Heart right ventricle (tissue), 16 donors: Measurements from ENCODE around the gene FHIT. TPM values are rescaled to one million over a fixed set of nuclear protein-coding genes. Genes with fewer than 3 reads are reported as not detected.
"Not testable (repeated sequence)": the region's sequence is repeated elsewhere in the genome, so short reads cannot be mapped to it uniquely, and the experiment has no call there.

Source experiments
- ATAC-seq, 8 donors: fragments of 200-7000 bp; cut with Tn5 transposase; one replicate each; pipeline ENCODE4 v1.9.1; 2020; ENCODE audit warnings: mild to moderate bottlenecking in 8 of 8, moderate library complexity in 8 of 8, moderate number of reproducible peaks in 1 of 8
- DNase-seq, 2 donors: peaks; one replicate each; pipeline ENCODE4 v3.0.0-alpha.2; 2020
- H3K27ac ChIP-seq, 10 donors: fragments of 200-600 bp; sonication (generic) in 2 of 10; one replicate each; pipeline versions ENCODE4 v1.5.0 to v1.8.0; 2020 to 2022; ENCODE audit warnings: mild to moderate bottlenecking in 3 of 10
- H3K27me3 ChIP-seq, 7 donors: fragments of 200-600 bp; one replicate each; pipeline ENCODE4 v1.8.0; 2021 to 2022; ENCODE audit warnings: mild to moderate bottlenecking in 2 of 7
- H3K36me3 ChIP-seq, 9 donors: fragments of 200-600 bp; sonication (generic) in 1 of 9; one replicate each; pipeline versions ENCODE4 v1.5.0 to v1.8.0; 2020 to 2022; ENCODE audit warnings: mild to moderate bottlenecking in 2 of 9
- H3K4me1 ChIP-seq, 9 donors: fragments of 200-600 bp; sonication (generic) in 1 of 9; one replicate each; pipeline versions ENCODE4 v1.5.0 to v1.8.0; 2020 to 2022; ENCODE audit warnings: mild to moderate bottlenecking in 4 of 9
- H3K4me3 ChIP-seq, 10 donors: fragments of 200-600 bp; sonication (generic) in 2 of 10; one replicate each; pipeline versions ENCODE4 v1.5.0 to v1.8.0; 2020 to 2022; ENCODE audit warnings: mild to moderate bottlenecking in 7 of 10, moderate library complexity in 2 of 10
- H3K9me3 ChIP-seq, 11 donors: fragments of 200-600 bp in 10 of 11; sonication (generic) in 2 of 11; one replicate each; pipeline versions ENCODE4 v1.5.0 to v1.8.0; 2013 to 2022; ENCODE audit warnings: mild to moderate bottlenecking in 2 of 11, control low read depth in 1 of 11, moderate library complexity in 1 of 11
- CTCF ChIP-seq, 9 donors: fragments of 200-600 bp; sonication (generic) in 2 of 9; IDR thresholded peaks; one replicate each; pipeline versions ENCODE4 v1.5.0 to v1.8.0; 2021 to 2022; ENCODE audit warnings: antibody characterized with exemption in 9 of 9, mild to moderate bottlenecking in 5 of 9, moderate library complexity in 1 of 9
- WGBS, 2 donors: extraction: QIAGEN DNeasy Blood & Tissue Kit; methylation state at CpG; one replicate each; pipeline ENCODE4 v1.1.7; 2013; ENCODE audit warnings: inconsistent platforms in 1 of 2; 5-methylcytosine and 5-hydroxymethylcytosine counted together
- intact Hi-C, 10 donors: fragments of 100-400 bp; cut with DNase I; formaldehyde crosslinking; loops; one replicate each; pipeline versions ENCODE4 v1.11.1 to v1.14.2; 2022
- polyA plus RNA-seq, 2 donors: library from polyadenylated mRNA; stranded (reverse); fragments of 200-250 nt; gene quantifications; one replicate each; pipeline ENCODE4 v1.2.3, GENCODE V29; 2013
- total RNA-seq, 10 donors: library from RNA; stranded (reverse); fragmentation: NEBNext Ultra II Directional in 3 of 10; extraction: Animal tissue kit (Norgen Biotek cat#: 25700) in 3 of 10; gene quantifications; one replicate each; pipeline versions ENCODE4 v1.2.1 to v1.2.4, GENCODE V29; 2021 to 2023
- donor health status: Arrhythmogenic right ventricular cardiomyopathy.
- donor health status: ischemic (EF 13 %, LVEDD 7.1; RV severe dilation, severe dysfunction).
- donor health status: healthy with polysubstance abuse.
- donor health status: DM: no; HTN: yes; CAD: no.
- donor health status: DM: no; HTN: no; CAD: no.
- donor health status: ischemic (EF 25% LVEDD 6.9; RV normal size, moderate dysfunction).
- donor health status: ischemic (EF 25% LVEDD 5.7; RV mildly dilated, moderate dysfunction).
- donor health status: healthy.
- donor health status: DM: yes; HTN: yes; CAD: no.
- donor health status: Ischemic cardiomyopathy.
- donor health status: ischemic (EF 35%, LVEDD 5.7; RV mildly dilated, moderate dysfunction).
- donor health status: nonischemic (EF 11% LVEDD 7.7; RV severe dilation, severe dysfunction).
- donor health status: DM: yes; HTN: yes; CAD: no.
- donor health status: PGD.
- donor health status: ischemic (EF 29% LVEDD 5.4; RV normal size, mild dysfunction).
- donor health status: nonischemic (EF 23%, LVEDD 6.1; RV moderate dilation, normal function).

Gene FHIT
- total and polyA plus RNA-seq, 12 donors: 4.7 to 25.5 (median 18.3) TPM

- Histone ChIP-seq H3K27me3 (no peaks in the 10 kb centered on the region), H3K4me3 (no peak overlapping the region), H3K27ac (no peak overlapping the region), H3K9me3 (peaks cover 0 to 9% (median 0%) of the 10 kb centered on the region in 11 donors), H3K4me1 (peaks cover 0 to 15% (median 0%) of the 10 kb centered on the region in 9 donors), H3K36me3 (no peaks in the 10 kb centered on the region)
- ATAC-seq (peak in 1 of 8 donors; percentile 42), DNase-seq (no peak)
- TF ChIP-seq CTCF (IDR thresholded peaks at IDR 0.05): no peak
- 69 to 72% methylated on average over 6 of the region's 6 CpGs for WGBS, 2 donors
- intact Hi-C loops: no loop called here
Observed at GRCh38 chr3:61221759-61222362, 29.4 kb downstream of the FHIT start.

- no peak for TF ChIP-seq CTCF (IDR thresholded peaks at IDR 0.05)
- Histone ChIP-seq H3K9me3 (peaks cover 0 to 10% (median 0%) of the 10 kb centered on the region in 11 donors), H3K27ac (no peak overlapping the region), H3K36me3 (no peaks in the 10 kb centered on the region), H3K27me3 (no peaks in the 10 kb centered on the region), H3K4me1 (peaks cover 0 to 15% (median 0%) of the 10 kb centered on the region in 9 donors), H3K4me3 (no peak overlapping the region)
- WGBS, 2 donors: 80 to 81% methylated on average over 4 of the region's 4 CpGs
- DNase-seq (no peak), ATAC-seq (no peak)
- intact Hi-C loops: no loop called here
Observed at GRCh38 chr3:61218504-61218903, 32.7 kb downstream of the FHIT start.

DNA sequence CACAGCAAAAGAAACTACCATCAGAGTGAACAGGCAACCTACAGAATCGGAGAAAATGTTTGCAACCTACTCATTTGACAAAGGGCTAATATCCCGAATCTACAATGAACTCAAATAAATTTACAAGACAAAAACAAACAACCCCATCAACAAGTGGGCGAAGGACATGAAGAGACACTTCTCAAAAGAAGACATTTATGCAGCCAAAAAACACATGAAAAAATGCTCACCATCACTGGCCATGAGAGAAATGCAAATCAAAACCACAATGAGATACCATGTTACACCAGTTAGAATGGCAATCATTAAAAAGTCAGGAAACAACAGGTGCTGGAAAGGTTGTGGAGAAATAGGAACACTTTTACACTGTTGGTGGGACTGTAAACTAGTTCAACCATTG is 35.1 kb downstream of the FHIT start:
- ATAC-seq, H3K27ac ChIP-seq, H3K4me3 ChIP-seq, intact Hi-C loops, DNase-seq, H3K36me3 ChIP-seq, H3K27me3 ChIP-seq, H3K4me1 ChIP-seq: not testable (repeated sequence)
- 92% methylated on average over 3 of the region's 3 CpGs for WGBS, 2 donors
- peaks cover 0 to 12% (median 0%) of the 10 kb centered on the region in 11 donors for H3K9me3 ChIP-seq

DNA sequence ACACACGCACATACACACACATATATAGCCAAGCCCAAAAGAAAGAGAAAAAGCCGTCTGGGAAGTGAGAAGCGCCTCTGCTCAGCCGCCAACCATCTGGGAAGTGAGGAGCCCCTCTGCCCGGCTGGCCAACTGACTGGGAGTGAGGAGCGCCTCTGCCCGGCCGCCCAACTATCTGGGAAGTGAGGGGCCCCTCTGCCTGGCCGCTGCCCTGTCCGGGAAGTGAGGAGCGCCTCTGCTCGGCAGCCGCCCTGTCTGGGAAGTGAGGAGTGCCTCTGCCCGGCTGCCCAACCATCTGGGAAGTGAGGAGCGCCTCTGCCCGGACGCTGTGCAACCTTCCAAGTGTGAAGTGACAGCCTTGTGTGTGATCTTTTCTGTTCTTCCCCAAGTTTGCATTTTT is 49.2 kb downstream of the FHIT start:
- DNase-seq (no peak), ATAC-seq (no peak)
- Histone ChIP-seq H3K36me3 (no peaks in the 10 kb centered on the region), H3K4me3 (no peak overlapping the region), H3K4me1 (no peaks in the 10 kb centered on the region), H3K27ac (no peak overlapping the region), H3K9me3 (peaks cover 0 to 4% (median 0%) of the 10 kb centered on the region in 11 donors), H3K27me3 (no peaks in the 10 kb centered on the region)
- WGBS, 2 donors: 93 to 94% methylated on average over 17 of the region's 17 CpGs
- intact Hi-C loops: no loop called here
- no peak for TF ChIP-seq CTCF (IDR thresholded peaks at IDR 0.05)

GRCh38 chr3:61201071-61201470 is 50.2 kb downstream of the FHIT start:
- TF ChIP-seq CTCF (IDR thresholded peaks at IDR 0.05): no peak
- Histone ChIP-seq H3K9me3 (no peaks in the 10 kb centered on the region), H3K4me1 (no peaks in the 10 kb centered on the region), H3K27me3 (no peaks in the 10 kb centered on the region), H3K27ac (no peak overlapping the region), H3K4me3 (no peak overlapping the region), H3K36me3 (no peaks in the 10 kb centered on the region)
- no peak for ATAC-seq
- WGBS, 2 donors: 85 to 92% methylated on average over 3 of the region's 3 CpGs
- no peak for DNase-seq
- intact Hi-C loops: no loop called here
